SKM-1 treated with dmso at 0.1 percent for 144 hours (cell line): ENCODE measurements around the gene H2AZ2.
"Not testable (repeated sequence)": the region's sequence is repeated elsewhere in the genome, so short reads cannot be mapped to it uniquely, and the experiment has no call there.

ENCODE experiments used
- DNase-seq: peaks from one replicate; lab custom pipeline; 2025; ENCODE audit not compliant: unreplicated experiment; lab: John Stamatoyannopoulos, UW

H2AZ2 gene

GRCh38 chr7:44870780-44871179 is 22.9 kb upstream of the H2AZ2 start:
- not testable (repeated sequence) for DNase-seq

DNA sequence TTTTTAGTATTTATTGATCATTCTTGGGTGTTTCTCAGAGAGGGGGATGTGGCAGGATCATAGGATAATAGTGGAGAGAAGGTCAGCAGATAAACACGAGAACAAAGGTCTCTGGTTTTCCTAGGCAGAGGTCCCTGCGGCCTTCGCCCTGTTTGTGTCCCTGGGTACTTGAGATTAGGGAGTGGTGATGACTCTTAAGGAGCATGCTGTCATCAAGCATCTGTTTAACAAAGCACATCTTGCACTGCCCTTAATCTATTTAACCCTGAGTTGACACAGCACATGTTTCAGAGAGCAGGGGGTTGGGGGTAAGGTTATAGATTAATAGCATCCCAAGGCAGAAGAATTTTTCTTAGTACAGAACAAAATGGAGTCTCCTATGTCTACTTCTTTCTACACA is 22.4 kb upstream of the H2AZ2 start:
- DNase-seq: not testable (repeated sequence)

GRCh38 chr7:44867073-44867995 is 19.4 kb upstream of the H2AZ2 start:
- no peak for DNase-seq

DNA sequence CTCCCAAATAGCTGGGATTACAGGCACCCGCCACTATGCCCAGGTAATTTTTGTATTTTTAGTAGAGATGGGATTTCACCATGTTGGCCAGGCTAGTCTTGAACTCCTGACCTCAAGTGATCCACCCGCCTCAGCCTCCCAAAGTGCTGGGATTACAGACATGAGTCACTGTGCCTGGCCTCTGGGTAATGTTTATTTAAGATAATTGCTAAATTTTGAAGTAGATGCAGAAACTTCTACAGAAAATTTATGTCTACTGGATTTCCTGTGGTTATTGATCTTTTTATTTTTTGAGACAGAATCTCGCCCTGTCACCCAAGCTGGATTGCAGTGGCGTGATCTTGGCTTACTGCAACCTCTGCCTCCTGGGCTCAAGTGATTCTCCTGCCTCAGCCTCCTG is 14.1 kb upstream of the H2AZ2 start:
- DNase-seq: not testable (repeated sequence)

DNA sequence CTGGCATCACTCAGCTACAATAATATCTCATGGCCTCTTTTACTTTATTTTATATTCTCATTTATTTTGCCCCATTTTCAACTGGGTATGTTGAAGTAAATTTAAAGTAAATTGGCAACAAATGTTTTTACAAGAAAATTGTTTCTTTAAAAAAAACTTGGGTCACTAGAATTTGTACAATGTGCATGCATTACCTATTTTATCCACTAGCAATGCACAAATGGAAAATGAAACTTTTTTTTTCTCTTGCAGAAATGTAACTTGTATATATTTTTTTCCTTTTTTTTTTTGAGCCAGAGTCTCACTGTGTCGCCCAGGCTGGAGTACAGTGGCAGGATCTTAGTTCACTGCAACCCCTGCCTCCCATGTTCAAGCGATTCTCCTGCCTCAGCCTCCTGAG is 10.3 kb upstream of the H2AZ2 start:
- no peak for DNase-seq

DNA sequence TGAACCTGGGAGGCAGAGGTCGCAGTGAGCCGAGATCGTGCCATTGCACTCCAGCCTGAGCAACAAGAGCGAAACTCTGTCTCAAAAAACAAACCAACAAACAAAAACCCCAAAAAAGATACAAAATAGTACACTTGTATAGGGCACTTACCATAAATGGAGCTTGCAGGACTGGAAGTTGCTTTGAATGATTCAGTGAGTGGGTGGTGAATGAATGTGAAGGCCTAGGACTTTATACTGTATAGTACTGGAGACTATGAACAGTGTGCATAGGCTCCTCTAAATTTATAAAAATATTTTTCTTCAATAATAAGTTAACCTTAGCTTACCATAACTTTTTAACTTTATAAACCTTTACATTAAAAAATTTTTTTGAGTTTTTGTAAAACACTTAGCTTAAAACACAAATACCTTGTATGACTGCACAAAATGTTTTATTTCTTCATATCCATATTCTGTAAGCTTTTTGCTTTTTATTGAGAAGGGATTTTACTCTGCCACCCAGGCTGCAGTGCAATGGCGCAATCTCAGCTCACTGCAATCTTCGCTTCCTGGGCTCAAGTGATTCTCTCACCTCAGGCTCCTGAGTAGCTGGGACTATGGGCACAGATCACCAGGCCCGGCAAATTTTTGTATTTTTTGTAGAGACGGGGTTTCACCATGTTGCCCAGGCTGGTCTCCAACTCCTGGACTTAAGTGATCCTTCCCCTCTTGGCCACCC is 6.9 kb upstream of the H2AZ2 start:
- DNase-seq: no peak

DNA sequence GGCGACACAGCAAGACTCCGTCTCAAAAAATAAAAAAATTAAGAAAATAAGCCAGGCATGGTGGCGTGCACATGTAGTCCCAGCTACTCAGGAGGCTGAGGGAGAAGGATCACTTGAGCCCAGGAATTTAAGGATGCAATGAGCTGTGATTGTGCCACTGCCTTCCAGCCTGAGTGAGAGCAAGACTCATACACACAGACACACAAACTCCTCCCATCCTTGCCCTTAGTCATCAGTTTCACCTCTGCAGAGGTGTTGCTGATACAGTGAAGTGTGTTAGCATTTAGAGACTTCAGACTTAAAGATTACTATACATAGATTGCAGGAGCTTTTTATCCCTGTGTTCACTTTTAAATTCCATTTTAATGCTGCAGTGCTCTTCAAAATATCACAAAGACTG is 5.5 kb upstream of the H2AZ2 start:
- no peak for DNase-seq

GRCh38 chr7:44852590-44852989 is 4.7 kb upstream of the H2AZ2 start:
- peak; percentile 13 for DNase-seq

GRCh38 chr7:44849885-44850544 is 2.1 kb upstream of the H2AZ2 start:
- no peak for DNase-seq

DNA sequence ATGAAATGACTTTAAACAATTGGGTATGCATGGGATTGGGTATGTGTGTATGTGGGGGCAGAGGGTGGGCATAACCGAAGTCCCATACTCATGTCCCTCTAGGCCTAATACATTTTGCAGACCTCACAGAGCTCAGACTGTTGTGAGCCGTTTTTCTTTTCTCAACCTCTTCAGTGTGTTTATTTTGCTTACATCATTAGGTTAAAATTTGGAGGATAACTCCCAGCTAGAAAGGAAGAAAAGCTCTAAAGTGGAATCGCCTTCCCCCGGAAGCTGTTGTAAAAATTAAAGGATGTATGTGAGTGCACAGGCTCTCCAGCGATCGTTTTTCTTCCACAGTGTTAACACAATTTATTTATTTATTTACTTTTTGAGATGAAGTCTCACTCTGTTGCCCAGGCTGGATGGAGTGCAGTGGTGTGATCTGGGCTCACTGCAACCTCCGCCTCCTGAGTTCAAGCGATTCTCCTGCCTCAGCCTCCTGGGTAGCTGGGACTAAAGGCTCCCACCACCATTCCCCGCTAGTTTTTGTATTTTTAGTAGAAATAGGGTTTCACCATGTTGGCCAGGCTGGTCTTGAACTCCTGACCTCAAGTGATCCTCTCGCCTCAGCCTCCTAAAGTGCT is 1.5 kb upstream of the H2AZ2 start:
- DNase-seq: no peak

GRCh38 chr7:44847509-44847919 is 373 bp downstream of the H2AZ2 start:
- peak; percentile 91 for DNase-seq

- no peak for DNase-seq
These were observed 925 bp downstream of the H2AZ2 start for GRCh38 chr7:44846816-44847508.

GRCh38 chr7:44846390-44846789 is 1.5 kb downstream of the H2AZ2 start:
- DNase-seq: not testable (repeated sequence)

- peak; percentile 22 for DNase-seq
These were observed 2.4 kb downstream of the H2AZ2 start for GRCh38 chr7:44845451-44845850.

GRCh38 chr7:44843440-44843839 is 4.4 kb downstream of the H2AZ2 start:
- not testable (repeated sequence) for DNase-seq

DNA sequence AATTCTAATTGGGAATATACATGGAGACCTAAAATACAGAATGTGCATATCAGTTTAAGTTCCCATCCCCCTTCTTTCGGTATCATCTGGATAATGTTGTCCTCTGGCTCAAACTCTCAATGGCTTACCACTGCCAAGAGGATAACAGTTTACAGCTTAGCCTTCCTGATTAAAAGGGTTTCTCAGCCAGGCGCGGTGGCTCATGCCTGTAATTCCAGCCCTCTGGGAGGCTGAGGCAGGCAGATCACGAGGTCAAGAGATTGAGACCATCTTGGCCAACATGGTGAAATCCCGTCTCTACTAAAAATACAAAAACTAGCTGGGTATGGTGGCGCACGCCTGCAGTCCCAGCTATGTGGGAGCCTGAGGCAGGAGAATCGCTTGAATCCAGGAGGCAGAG is 5.2 kb downstream of the H2AZ2 start:
- not testable (repeated sequence) for DNase-seq

GRCh38 chr7:44838751-44839150 is 9.1 kb downstream of the H2AZ2 start:
- DNase-seq: no peak

DNA sequence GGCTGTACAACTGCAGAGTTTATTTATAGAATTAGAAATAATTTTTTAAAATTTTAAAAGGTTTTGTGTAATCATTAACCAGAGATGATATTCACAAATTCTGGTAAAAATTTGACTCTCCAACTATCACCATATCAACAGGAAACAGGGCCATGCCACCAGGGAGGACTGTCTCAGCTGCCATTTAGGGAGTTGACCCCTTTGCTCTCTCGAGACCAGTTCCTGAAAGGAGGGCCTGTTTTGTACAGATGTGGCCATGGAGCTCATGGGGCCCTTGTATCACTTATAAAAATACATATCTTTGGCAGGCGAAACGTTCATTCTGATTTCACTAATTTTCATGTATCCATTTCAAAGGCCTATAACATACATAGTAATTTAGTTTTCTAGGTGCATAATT is 20.3 kb downstream of the H2AZ2 start:
- DNase-seq: no peak

- DNase-seq: no peak
These were observed 22.9 kb downstream of the H2AZ2 start for GRCh38 chr7:44824894-44825526.

- DNase-seq: no peak
These were observed 24.6 kb downstream of the H2AZ2 start for GRCh38 chr7:44823255-44823781.
